Measurements from ENCODE around the gene HOATZ.

DNA sequence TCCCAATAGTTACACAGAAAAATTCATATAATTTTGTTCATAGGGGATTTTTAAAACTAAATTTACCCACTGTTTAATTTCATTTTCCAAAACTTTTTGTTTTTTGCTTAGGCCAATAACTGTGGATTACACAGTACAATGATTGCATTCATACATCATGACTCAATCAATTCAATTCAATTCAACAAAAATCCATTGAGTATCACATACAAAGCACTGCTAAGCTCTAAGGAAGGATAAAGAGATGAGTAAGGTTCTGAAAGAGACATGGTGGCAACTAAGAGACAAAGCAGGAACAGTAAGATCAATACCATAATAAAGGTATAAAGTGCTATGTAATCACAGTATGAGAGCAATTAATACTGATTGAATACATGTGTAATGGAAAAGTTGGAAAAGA is 16.6 kb downstream of the HOATZ start:
- TF ChIP-seq, protein P1, sequence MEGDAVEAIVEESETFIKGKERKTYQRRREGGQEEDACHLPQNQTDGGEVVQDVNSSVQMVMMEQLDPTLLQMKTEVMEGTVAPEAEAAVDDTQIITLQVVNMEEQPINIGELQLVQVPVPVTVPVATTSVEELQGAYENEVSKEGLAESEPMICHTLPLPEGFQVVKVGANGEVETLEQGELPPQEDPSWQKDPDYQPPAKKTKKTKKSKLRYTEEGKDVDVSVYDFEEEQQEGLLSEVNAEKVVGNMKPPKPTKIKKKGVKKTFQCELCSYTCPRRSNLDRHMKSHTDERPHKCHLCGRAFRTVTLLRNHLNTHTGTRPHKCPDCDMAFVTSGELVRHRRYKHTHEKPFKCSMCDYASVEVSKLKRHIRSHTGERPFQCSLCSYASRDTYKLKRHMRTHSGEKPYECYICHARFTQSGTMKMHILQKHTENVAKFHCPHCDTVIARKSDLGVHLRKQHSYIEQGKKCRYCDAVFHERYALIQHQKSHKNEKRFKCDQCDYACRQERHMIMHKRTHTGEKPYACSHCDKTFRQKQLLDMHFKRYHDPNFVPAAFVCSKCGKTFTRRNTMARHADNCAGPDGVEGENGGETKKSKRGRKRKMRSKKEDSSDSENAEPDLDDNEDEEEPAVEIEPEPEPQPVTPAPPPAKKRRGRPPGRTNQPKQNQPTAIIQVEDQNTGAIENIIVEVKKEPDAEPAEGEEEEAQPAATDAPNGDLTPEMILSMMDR (IDR thresholded peaks at IDR 0.05; ENCODE audit: extremely low read depth in 1 of 2, insufficient read depth in 1 of 2, low read depth in 1 of 2, low read length in 2 of 2): no peak
- TF ChIP-seq POLR2AphosphoS5 (IDR thresholded peaks at IDR 0.05; ENCODE audit: insufficient read depth, low read depth, low read length) (no peak), GATA2 (IDR thresholded peaks at IDR 0.05; ENCODE audit: insufficient read depth, insufficient read length, low read depth, low read length) (no peak), POLR2A (IDR thresholded peaks at IDR 0.05; ENCODE audit: low read depth, low read length) (no peak), EZH2 (IDR thresholded peaks at IDR 0.05; ENCODE audit: borderline replicate concordance, low read depth, low read length, severe bottlenecking) (no peak)
